Right lobe of liver (tissue), 4 donors: Measurements from ENCODE around the gene CACNA2D2.

Experiments used
- POLR2A ChIP-seq: fragments of 450-650 bp; IDR thresholded peaks from one replicate; pipeline ENCODE4 v1.6.1; 2017; ENCODE audit warnings: antibody characterized with exemption, mild to moderate bottlenecking
- TF ChIP-seq, protein P1 (sequence below), 4 donors: fragments of 200-600 bp in 3 of 4; fragments of 450-650 bp in 1 of 4; IDR thresholded peaks; one replicate each; pipeline versions ENCODE4 v1.5.1 to v1.8.0; 2016 to 2022; ENCODE audit warnings: antibody characterized with exemption in 4 of 4, mild to moderate bottlenecking in 2 of 4
- donor health status: DM: no; HTN: no; CAD: no.
- donor health status: DM: no; HTN: no; CAD: no.
- donor health status: DM: no; HTN: yes; CAD: no.

DNA sequence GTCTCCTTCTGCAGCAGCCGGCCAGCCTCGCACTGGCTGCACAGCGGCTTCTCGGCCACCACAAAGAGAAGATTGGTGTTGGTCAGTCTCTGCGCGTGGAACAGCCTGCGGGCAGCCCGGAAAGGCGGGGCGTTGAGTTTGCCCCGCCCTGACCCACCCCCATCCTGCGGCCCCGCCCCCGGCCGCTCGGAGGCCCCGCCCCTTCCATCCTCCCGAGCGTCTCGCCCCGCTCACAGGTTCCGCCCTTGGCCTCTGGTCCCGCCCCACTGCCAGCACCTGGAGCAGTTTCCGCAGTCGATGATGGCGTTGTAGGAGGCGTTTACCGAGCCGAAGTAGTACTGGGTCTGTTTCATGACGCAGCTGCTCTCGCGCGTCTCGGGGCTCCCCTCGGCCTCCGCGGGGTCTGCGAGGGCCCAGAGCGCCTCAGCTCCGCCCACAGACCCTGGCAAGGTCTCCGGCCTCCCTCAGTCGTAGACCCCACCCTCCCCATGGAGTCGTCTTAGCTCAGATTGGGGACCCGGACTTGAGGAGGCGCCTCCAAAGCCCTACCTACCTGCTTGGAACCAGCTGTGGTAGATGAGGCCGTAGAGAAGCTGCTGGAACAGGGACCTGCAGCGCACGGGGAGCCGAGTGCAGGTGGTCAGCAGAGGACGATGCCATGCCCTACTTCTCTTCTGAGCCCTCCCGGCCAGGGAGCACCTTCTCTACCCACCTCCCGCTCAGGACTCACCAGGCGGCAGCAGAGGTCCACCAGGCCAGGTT, 138.2 kb downstream of the CACNA2D2 start:
- TF ChIP-seq, protein P1, sequence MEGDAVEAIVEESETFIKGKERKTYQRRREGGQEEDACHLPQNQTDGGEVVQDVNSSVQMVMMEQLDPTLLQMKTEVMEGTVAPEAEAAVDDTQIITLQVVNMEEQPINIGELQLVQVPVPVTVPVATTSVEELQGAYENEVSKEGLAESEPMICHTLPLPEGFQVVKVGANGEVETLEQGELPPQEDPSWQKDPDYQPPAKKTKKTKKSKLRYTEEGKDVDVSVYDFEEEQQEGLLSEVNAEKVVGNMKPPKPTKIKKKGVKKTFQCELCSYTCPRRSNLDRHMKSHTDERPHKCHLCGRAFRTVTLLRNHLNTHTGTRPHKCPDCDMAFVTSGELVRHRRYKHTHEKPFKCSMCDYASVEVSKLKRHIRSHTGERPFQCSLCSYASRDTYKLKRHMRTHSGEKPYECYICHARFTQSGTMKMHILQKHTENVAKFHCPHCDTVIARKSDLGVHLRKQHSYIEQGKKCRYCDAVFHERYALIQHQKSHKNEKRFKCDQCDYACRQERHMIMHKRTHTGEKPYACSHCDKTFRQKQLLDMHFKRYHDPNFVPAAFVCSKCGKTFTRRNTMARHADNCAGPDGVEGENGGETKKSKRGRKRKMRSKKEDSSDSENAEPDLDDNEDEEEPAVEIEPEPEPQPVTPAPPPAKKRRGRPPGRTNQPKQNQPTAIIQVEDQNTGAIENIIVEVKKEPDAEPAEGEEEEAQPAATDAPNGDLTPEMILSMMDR (IDR thresholded peaks at IDR 0.05), result no peak
- TF ChIP-seq POLR2A, result no peak
